ENCODE data around the gene STOM.

STOM gene

GRCh38 chr9:121376214-121376830 is 6.3 kb upstream of the STOM start:
- Histone ChIP-seq H2AFZ (ENCODE audit: low read depth, low read length) (no peak overlapping the region), H3K79me2 (ENCODE audit: low read length) (no peaks in the 10 kb centered on the region)

GRCh38 chr9:121373011-121373729 is 3.1 kb upstream of the STOM start:
- Histone ChIP-seq H2AFZ (ENCODE audit: low read depth, low read length) (no peak overlapping the region; the same call in 1 of the 2 replicates), H3K36me3 (replicated peaks; ENCODE audit: low read depth, low read length) (no peaks in the 10 kb centered on the region), H3K4me2 (ENCODE audit: low read length) (no peak overlapping the region), H3K4me1 (ENCODE audit: low read length) (no peaks in the 10 kb centered on the region; the same call in 1 of the 2 replicates), H3K9ac (ENCODE audit: low read length) (no peak overlapping the region), H3K79me2 (ENCODE audit: low read length) (no peaks in the 10 kb centered on the region), H4K20me1 (ENCODE audit: insufficient read depth, low read length) (no peaks in the 10 kb centered on the region), H3K4me3 (ENCODE audit: low read length) (no peak overlapping the region), H3K27ac (ENCODE audit: low read length) (no peak overlapping the region), H3K27me3 (ENCODE audit: low read depth, low read length) (peaks cover 8% of the 10 kb centered on the region; the same call in 1 of the 2 replicates), H3K9me3 (ENCODE audit: insufficient read depth, low read length) (no peaks in the 10 kb centered on the region)
- TF ChIP-seq EZH2phosphoT487 (IDR thresholded peaks at IDR 0.05; ENCODE audit: low read depth) (no peak), CTCF (IDR thresholded peaks at IDR 0.05; ENCODE audit: low read depth, low read length) (no peak)

More at GRCh38 chr9:121376214-121376830, 6.3 kb upstream of the STOM start:
- H3K4me3 ChIP-seq (ENCODE audit: low read length) = no peak overlapping the region
- peaks cover 8% of the 10 kb centered on the region; the same call in 1 of the 2 replicates for H3K27me3 ChIP-seq (ENCODE audit: low read depth, low read length)
- no peaks in the 10 kb centered on the region for H4K20me1 ChIP-seq (ENCODE audit: insufficient read depth, low read length)
- H3K36me3 ChIP-seq (replicated peaks; ENCODE audit: low read depth, low read length) = no peaks in the 10 kb centered on the region
- no peak overlapping the region for H3K4me2 ChIP-seq (ENCODE audit: low read length)
- no peaks in the 10 kb centered on the region for H3K4me1 ChIP-seq (ENCODE audit: low read length)
- H3K9me3 ChIP-seq (ENCODE audit: insufficient read depth, low read length) = no peaks in the 10 kb centered on the region
- peak; percentile 46 for TF ChIP-seq CTCF (IDR thresholded peaks at IDR 0.05; ENCODE audit: low read depth, low read length)
- no peak for TF ChIP-seq EZH2phosphoT487 (IDR thresholded peaks at IDR 0.05; ENCODE audit: low read depth)
- H3K9ac ChIP-seq (ENCODE audit: low read length) = no peak overlapping the region
- no peak overlapping the region for H3K27ac ChIP-seq (ENCODE audit: low read length)

GRCh38 chr9:121372239-121373010 is 2.4 kb upstream of the STOM start:
- no peak overlapping the region for H3K9ac ChIP-seq (ENCODE audit: low read length)
- no peaks in the 10 kb centered on the region for H4K20me1 ChIP-seq (ENCODE audit: insufficient read depth, low read length)
- no peak overlapping the region for H3K4me3 ChIP-seq (ENCODE audit: low read length)
- H3K9me3 ChIP-seq (ENCODE audit: insufficient read depth, low read length) = no peaks in the 10 kb centered on the region
- H3K4me1 ChIP-seq (ENCODE audit: low read length) = no peaks in the 10 kb centered on the region; the same call in 1 of the 2 replicates
- H3K27ac ChIP-seq (ENCODE audit: low read length) = no peak overlapping the region
- H3K4me2 ChIP-seq (ENCODE audit: low read length) = no peak overlapping the region
- H2AFZ ChIP-seq (ENCODE audit: low read depth, low read length) = no peak overlapping the region; the same call in 1 of the 2 replicates
- peaks cover under 1% of the 10 kb centered on the region; the same call in 1 of the 2 replicates for H3K27me3 ChIP-seq (ENCODE audit: low read depth, low read length)
- H3K36me3 ChIP-seq (replicated peaks; ENCODE audit: low read depth, low read length) = no peaks in the 10 kb centered on the region
- TF ChIP-seq EZH2phosphoT487 (IDR thresholded peaks at IDR 0.05; ENCODE audit: low read depth) = no peak
- no peak for TF ChIP-seq CTCF (IDR thresholded peaks at IDR 0.05; ENCODE audit: low read depth, low read length)
- no peaks in the 10 kb centered on the region for H3K79me2 ChIP-seq (ENCODE audit: low read length)

All from OCI-LY3 (cell line).